ENCODE data around the gene FBXO9. TPM values are rescaled to one million over a fixed set of nuclear protein-coding genes. Genes with fewer than 3 reads are reported as not detected.

FBXO9 gene
- polyA plus RNA-seq, 1 of the 3 experiments (the other 2 are of a cell fraction), result 61.9 TPM

- TF ChIP-seq IRF3 (IDR thresholded peaks at IDR 0.05; ENCODE audit: low read depth, low read length), result no peak
- TF ChIP-seq SMC3 (IDR thresholded peaks at IDR 0.05; ENCODE audit: low read depth, low read length), result no peak
- TF ChIP-seq SIN3A (IDR thresholded peaks at IDR 0.05; ENCODE audit: borderline replicate concordance, low read depth, low read length), result no peak
Observed at GRCh38 chr6:53018446-53018845, 46.8 kb upstream of the FBXO9 start (continued).

GRCh38 chr6:53020005-53020744 lies 45.0 kb upstream of the FBXO9 start:
- WGBS (ENCODE audit: low lambda C conversion rate), result 79% methylated on average over 3 of the region's 3 CpGs

GRCh38 chr6:53023323-53023722 lies 41.9 kb upstream of the FBXO9 start:
- Histone ChIP-seq H3K4me1 (ENCODE audit: control insufficient read depth in 1 of 2, insufficient read depth in 2 of 2, low read depth in 1 of 2, low read length in 1 of 2) (peaks cover 0 to 4% of the 10 kb centered on the region in 2 experiments; a peak in 2 of 4 replicates), H3K4me3 (ENCODE audit: low read depth in 2 of 2, low read length in 1 of 2) (no peak overlapping the region), H3K9me3 (no peaks in the 10 kb centered on the region), H3K27me3 (ENCODE audit: insufficient read depth) (no peaks in the 10 kb centered on the region), H3F3A (replicated peaks; ENCODE audit: insufficient read depth) (no peaks in the 10 kb centered on the region), H3K27ac (ENCODE audit: low read depth in 2 of 2, low read length in 1 of 2) (no peak overlapping the region), H3K79me2 (ENCODE audit: insufficient read depth) (no peaks in the 10 kb centered on the region), H3K9me2 (no peaks in the 10 kb centered on the region), H3K36me3 (replicated peaks in 1 of 2; ENCODE audit: control insufficient read depth in 1 of 2, insufficient read depth in 2 of 2, low read length in 1 of 2) (peaks cover 12 to 40% of the 10 kb centered on the region in 2 experiments), H3K9ac (no peak overlapping the region), H2AFZ (ENCODE audit: low read depth) (no peak overlapping the region), H3K4me2 (no peak overlapping the region), H4K20me1 (ENCODE audit: insufficient read depth) (no peaks in the 10 kb centered on the region)
- 88% methylated on average over 1 of the region's 1 CpG for WGBS (ENCODE audit: low lambda C conversion rate)
- CTCF ChIA-PET, result interaction anchor here (1.0 to 2.5 kb wide), 2 partner anchors 11 to 26 kb away, joined by 3 to 9 read pairs; no protein-coding TSS in a partner anchor
- TF ChIP-seq TCF12 (IDR thresholded peaks at IDR 0.05) (no peak), RAD21 (IDR thresholded peaks at IDR 0.05; ENCODE audit: low read length) (no peak)
- POLR2A ChIA-PET, result no interaction called here
- DNase-seq, result no peak

More at GRCh38 chr6:53020005-53020744, 45.0 kb upstream of the FBXO9 start:
- Histone ChIP-seq H3K9ac (no peak overlapping the region), H3K79me2 (ENCODE audit: insufficient read depth) (no peaks in the 10 kb centered on the region), H3K9me3 (no peaks in the 10 kb centered on the region), H3K9me2 (no peaks in the 10 kb centered on the region), H3F3A (replicated peaks; ENCODE audit: insufficient read depth) (no peaks in the 10 kb centered on the region), H3K4me1 (ENCODE audit: control insufficient read depth in 1 of 2, insufficient read depth in 2 of 2, low read depth in 1 of 2, low read length in 1 of 2) (no peaks in the 10 kb centered on the region; a peak in 1 of 4 replicates), H2AFZ (ENCODE audit: low read depth) (no peak overlapping the region), H3K4me3 (ENCODE audit: low read depth in 2 of 2, low read length in 1 of 2) (no peak overlapping the region), H3K27me3 (ENCODE audit: insufficient read depth) (no peaks in the 10 kb centered on the region), H4K20me1 (ENCODE audit: insufficient read depth) (no peaks in the 10 kb centered on the region), H3K36me3 (replicated peaks in 1 of 2; ENCODE audit: control insufficient read depth in 1 of 2, insufficient read depth in 2 of 2, low read length in 1 of 2) (peaks cover 37 to 39% of the 10 kb centered on the region in 2 experiments), H3K4me2 (no peak overlapping the region), H3K27ac (ENCODE audit: low read depth in 2 of 2, low read length in 1 of 2) (peak overlapping the region in 1 of 2 experiments; percentile 22; a peak in 2 of 4 replicates)
- CTCF ChIA-PET, result interaction anchor here (0.9 kb wide), 1 partner anchor 24 kb away, joined by 3 read pairs; no protein-coding TSS in a partner anchor
- TF ChIP-seq YY1 (IDR thresholded peaks at IDR 0.05; ENCODE audit: low read depth) (no peak), SIN3A (IDR thresholded peaks at IDR 0.05; ENCODE audit: borderline replicate concordance, low read depth, low read length) (no peak), GATA2 (CRISPR knock-in tag; IDR thresholded peaks at IDR 0.05) (peak; percentile 22; the same call in 1 of the 2 replicates)
- peak; percentile 40 for DNase-seq
- POLR2A ChIA-PET, result no interaction called here

Measured in SK-N-SH (cell line).